ENCODE measurements around the gene BEND7.

BEND7 gene

DNA sequence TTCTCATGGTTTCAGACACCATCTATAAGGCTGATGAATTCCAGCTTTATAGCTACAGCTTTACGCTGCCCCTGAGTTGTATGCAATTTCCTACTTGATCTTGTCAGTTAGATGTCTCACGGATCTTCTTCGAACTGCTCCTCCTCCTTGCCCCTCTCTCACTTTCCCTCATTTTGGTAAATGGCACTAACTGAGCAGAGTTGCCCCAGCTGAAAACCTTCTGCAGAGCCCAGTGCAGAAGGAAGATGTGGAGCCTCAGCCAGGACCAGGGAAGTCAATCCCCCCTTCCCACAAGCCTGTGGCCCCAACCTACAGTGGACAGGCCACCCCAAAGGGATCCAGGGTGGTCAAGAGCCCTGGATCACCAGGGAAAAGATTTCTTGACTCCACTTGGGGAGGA, 131.8 kb downstream of the BEND7 start:
- Histone ChIP-seq H3K4me2 (ENCODE audit: low read length) (no peak overlapping the region), H3F3A (ENCODE audit: control insufficient read depth, insufficient read depth) (no peaks in the 10 kb centered on the region), H3K79me2 (ENCODE audit: control insufficient read depth, low read length) (no peaks in the 10 kb centered on the region), H3K9me2 (replicated peaks; ENCODE audit: control insufficient read depth, low read length) (no peaks in the 10 kb centered on the region), H3K4me3 (ENCODE audit: low read length) (no peak overlapping the region), H3K4me1 (ENCODE audit: control insufficient read depth, low read length) (no peaks in the 10 kb centered on the region), H3K36me3 (ENCODE audit: control insufficient read depth, low read length) (no peaks in the 10 kb centered on the region), H4K20me1 (ENCODE audit: control insufficient read depth, insufficient read depth, low read depth, low read length) (no peaks in the 10 kb centered on the region), H3K27me3 (ENCODE audit: control insufficient read depth, low read length) (no peaks in the 10 kb centered on the region), H3K27ac (ENCODE audit: low read depth, low read length) (no peak overlapping the region), H3K9me3 (ENCODE audit: control insufficient read depth, insufficient read depth, low read length) (no peaks in the 10 kb centered on the region)
- TF ChIP-seq, protein P1, sequence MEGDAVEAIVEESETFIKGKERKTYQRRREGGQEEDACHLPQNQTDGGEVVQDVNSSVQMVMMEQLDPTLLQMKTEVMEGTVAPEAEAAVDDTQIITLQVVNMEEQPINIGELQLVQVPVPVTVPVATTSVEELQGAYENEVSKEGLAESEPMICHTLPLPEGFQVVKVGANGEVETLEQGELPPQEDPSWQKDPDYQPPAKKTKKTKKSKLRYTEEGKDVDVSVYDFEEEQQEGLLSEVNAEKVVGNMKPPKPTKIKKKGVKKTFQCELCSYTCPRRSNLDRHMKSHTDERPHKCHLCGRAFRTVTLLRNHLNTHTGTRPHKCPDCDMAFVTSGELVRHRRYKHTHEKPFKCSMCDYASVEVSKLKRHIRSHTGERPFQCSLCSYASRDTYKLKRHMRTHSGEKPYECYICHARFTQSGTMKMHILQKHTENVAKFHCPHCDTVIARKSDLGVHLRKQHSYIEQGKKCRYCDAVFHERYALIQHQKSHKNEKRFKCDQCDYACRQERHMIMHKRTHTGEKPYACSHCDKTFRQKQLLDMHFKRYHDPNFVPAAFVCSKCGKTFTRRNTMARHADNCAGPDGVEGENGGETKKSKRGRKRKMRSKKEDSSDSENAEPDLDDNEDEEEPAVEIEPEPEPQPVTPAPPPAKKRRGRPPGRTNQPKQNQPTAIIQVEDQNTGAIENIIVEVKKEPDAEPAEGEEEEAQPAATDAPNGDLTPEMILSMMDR (IDR thresholded peaks at IDR 0.05; ENCODE audit: low read depth, low read length, poor library complexity, severe bottlenecking) = no peak
- no peak for TF ChIP-seq EZH2phosphoT487 (IDR thresholded peaks at IDR 0.05; ENCODE audit: borderline replicate concordance, low read length)

DNA sequence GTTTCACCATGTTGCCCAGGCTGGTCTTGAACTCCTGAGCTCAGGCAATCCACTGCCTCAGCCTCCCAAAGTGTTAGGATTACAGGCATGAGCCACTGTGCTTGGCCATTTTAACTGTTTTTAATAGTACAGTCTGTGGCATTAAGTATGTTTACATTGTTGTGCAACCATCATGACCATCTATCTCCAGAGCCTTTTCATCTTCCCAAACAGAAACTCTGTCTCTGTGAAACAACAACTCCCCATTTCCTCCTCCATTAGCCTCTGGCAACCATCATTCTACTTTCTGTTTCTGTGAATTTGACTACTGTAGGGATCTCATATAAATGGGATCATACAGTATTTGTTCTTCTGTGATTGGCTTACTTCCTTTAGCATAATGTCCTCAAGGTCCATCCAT, 132.4 kb downstream of the BEND7 start:
- no peaks in the 10 kb centered on the region for H3K79me2 ChIP-seq (ENCODE audit: control insufficient read depth, low read length)
- H3F3A ChIP-seq (ENCODE audit: control insufficient read depth, insufficient read depth) = no peaks in the 10 kb centered on the region
- H3K36me3 ChIP-seq (ENCODE audit: control insufficient read depth, low read length) = no peaks in the 10 kb centered on the region
- no peaks in the 10 kb centered on the region for H3K9me2 ChIP-seq (replicated peaks; ENCODE audit: control insufficient read depth, low read length)
- H3K27ac ChIP-seq (ENCODE audit: low read depth, low read length) = no peak overlapping the region
- H4K20me1 ChIP-seq (ENCODE audit: control insufficient read depth, insufficient read depth, low read depth, low read length) = no peaks in the 10 kb centered on the region
- no peaks in the 10 kb centered on the region for H3K4me1 ChIP-seq (ENCODE audit: control insufficient read depth, low read length)
- no peak for TF ChIP-seq EZH2phosphoT487 (IDR thresholded peaks at IDR 0.05; ENCODE audit: borderline replicate concordance, low read length)
- TF ChIP-seq, protein P1 (IDR thresholded peaks at IDR 0.05; ENCODE audit: low read depth, low read length, poor library complexity, severe bottlenecking) = no peak
- no peaks in the 10 kb centered on the region for H3K9me3 ChIP-seq (ENCODE audit: control insufficient read depth, insufficient read depth, low read length)
- H3K4me3 ChIP-seq (ENCODE audit: low read length) = no peak overlapping the region
- H3K27me3 ChIP-seq (ENCODE audit: control insufficient read depth, low read length) = no peaks in the 10 kb centered on the region
- no peak overlapping the region for H3K4me2 ChIP-seq (ENCODE audit: low read length)

DNA sequence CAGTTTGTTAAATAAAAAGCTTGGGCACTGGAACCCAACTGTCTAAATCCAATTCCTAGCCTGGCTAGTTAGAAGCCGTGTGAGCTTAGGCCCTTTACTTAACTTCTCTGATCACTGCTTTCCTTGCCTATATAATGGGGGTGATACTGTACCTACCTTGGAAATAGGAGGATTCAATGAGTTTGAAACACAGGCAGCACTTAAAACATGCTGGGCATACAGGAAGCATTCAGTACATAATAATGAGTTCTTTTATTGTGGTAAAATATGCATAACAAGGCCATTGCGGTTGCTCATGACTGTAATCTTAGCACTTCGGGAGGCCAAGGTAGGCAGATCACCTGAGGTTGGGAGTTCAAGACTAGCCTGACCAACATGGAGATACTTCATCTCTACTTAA, 133.3 kb downstream of the BEND7 start:
- Histone ChIP-seq H3F3A (ENCODE audit: control insufficient read depth, insufficient read depth) (no peaks in the 10 kb centered on the region), H4K20me1 (ENCODE audit: control insufficient read depth, insufficient read depth, low read depth, low read length) (no peaks in the 10 kb centered on the region), H3K27me3 (ENCODE audit: control insufficient read depth, low read length) (no peaks in the 10 kb centered on the region), H3K79me2 (ENCODE audit: control insufficient read depth, low read length) (no peaks in the 10 kb centered on the region), H3K9me2 (replicated peaks; ENCODE audit: control insufficient read depth, low read length) (no peaks in the 10 kb centered on the region), H3K27ac (ENCODE audit: low read depth, low read length) (no peak overlapping the region), H3K9me3 (ENCODE audit: control insufficient read depth, insufficient read depth, low read length) (no peaks in the 10 kb centered on the region), H3K4me3 (ENCODE audit: low read length) (no peak overlapping the region), H3K4me2 (ENCODE audit: low read length) (no peak overlapping the region), H3K4me1 (ENCODE audit: control insufficient read depth, low read length) (no peaks in the 10 kb centered on the region), H3K36me3 (ENCODE audit: control insufficient read depth, low read length) (no peaks in the 10 kb centered on the region)
- no peak for TF ChIP-seq EZH2phosphoT487 (IDR thresholded peaks at IDR 0.05; ENCODE audit: borderline replicate concordance, low read length)
- TF ChIP-seq, protein P1 (IDR thresholded peaks at IDR 0.05; ENCODE audit: low read depth, low read length, poor library complexity, severe bottlenecking) = no peak

DNA sequence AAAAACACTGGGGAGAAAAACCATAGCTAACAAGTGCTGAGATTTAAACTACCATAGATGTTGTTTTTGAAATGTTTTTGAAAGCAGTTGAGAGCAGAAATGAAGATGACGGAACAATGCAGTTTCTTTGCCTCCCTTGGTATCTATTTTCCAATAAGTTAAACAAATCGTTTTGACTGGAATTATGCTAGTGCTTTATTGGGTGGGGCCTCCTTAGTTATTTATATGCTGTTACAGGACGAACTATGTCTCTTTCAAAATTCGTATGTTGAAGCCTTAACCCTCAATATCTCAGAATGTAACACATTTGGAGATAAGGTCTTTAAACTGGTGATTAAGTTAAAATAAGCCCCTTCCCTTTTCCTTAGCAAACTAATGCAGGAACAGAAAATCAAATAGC, 135.2 kb downstream of the BEND7 start:
- Histone ChIP-seq H3K9me3 (ENCODE audit: control insufficient read depth, insufficient read depth, low read length) (no peaks in the 10 kb centered on the region), H3K27ac (ENCODE audit: low read depth, low read length) (no peak overlapping the region), H3K36me3 (ENCODE audit: control insufficient read depth, low read length) (no peaks in the 10 kb centered on the region), H3K4me1 (ENCODE audit: control insufficient read depth, low read length) (no peaks in the 10 kb centered on the region), H3K79me2 (ENCODE audit: control insufficient read depth, low read length) (no peaks in the 10 kb centered on the region), H3K9me2 (replicated peaks; ENCODE audit: control insufficient read depth, low read length) (no peaks in the 10 kb centered on the region), H4K20me1 (ENCODE audit: control insufficient read depth, insufficient read depth, low read depth, low read length) (no peaks in the 10 kb centered on the region), H3K4me3 (ENCODE audit: low read length) (no peak overlapping the region), H3F3A (ENCODE audit: control insufficient read depth, insufficient read depth) (no peaks in the 10 kb centered on the region), H3K27me3 (ENCODE audit: control insufficient read depth, low read length) (0 out of 2 replicates have a peak, but pooled peaks cover 2% of the 10 kb centered on the region), H3K4me2 (ENCODE audit: low read length) (no peak overlapping the region)
- TF ChIP-seq, protein P1 (IDR thresholded peaks at IDR 0.05; ENCODE audit: low read depth, low read length, poor library complexity, severe bottlenecking) = no peak
